Astrocyte (in vitro differentiated cells and primary cell): Measurements from ENCODE around the gene MYL3. TPM values are rescaled to one million over a fixed set of nuclear protein-coding genes. Genes with fewer than 3 reads are reported as not detected.

ENCODE experiments used
- DNase-seq: peaks from one replicate; pipeline ENCODE4 v3.0.0-alpha.2; 2010; ENCODE audit warnings: low read depth
- FAIRE-seq: peaks from 2 replicates; lab custom pipeline; 2011; peaks lifted over from hg19 to GRCh38; lab: Jason Lieb, UNC
- H2AFZ ChIP-seq: 2 replicates; pipeline ENCODE4 v1.6.0; 2012; ENCODE audit warnings: low read depth, low read length, inconsistent platforms
- H3K27ac ChIP-seq: 2 replicates; pipeline ENCODE4 v1.5.1; 2011; ENCODE audit warnings: low read depth, low read length, inconsistent platforms
- H3K27me3 ChIP-seq: 2 replicates; pipeline ENCODE4 v1.6.0; 2011; ENCODE audit warnings: low read length, inconsistent platforms; ENCODE audit not compliant: insufficient read depth
- H3K36me3 ChIP-seq: 2 replicates; pipeline ENCODE4 v1.5.1; 2011; ENCODE audit warnings: low read length, inconsistent platforms; ENCODE audit not compliant: insufficient read depth
- H3K4me1 ChIP-seq: 2 replicates; pipeline ENCODE4 v1.5.1; 2011; ENCODE audit warnings: low read length, inconsistent platforms; ENCODE audit not compliant: insufficient read depth
- H3K4me2 ChIP-seq: 2 replicates; pipeline ENCODE4 v1.6.0; 2012; ENCODE audit warnings: low read length, inconsistent platforms
- H3K4me3 ChIP-seq: 2 replicates; pipeline ENCODE4 v1.5.1; 2011; ENCODE audit warnings: low read depth, mild to moderate bottlenecking, low read length, inconsistent platforms; ENCODE audit not compliant: insufficient read depth
- H3K79me2 ChIP-seq: 2 replicates; pipeline ENCODE4 v1.6.0; 2012; ENCODE audit warnings: mild to moderate bottlenecking, low read length, inconsistent platforms; ENCODE audit not compliant: insufficient read depth
- H3K9ac ChIP-seq: 2 replicates; pipeline ENCODE4 v1.6.0; 2012; ENCODE audit warnings: mild to moderate bottlenecking, low read length, inconsistent platforms
- H3K9me3 ChIP-seq: 2 replicates; pipeline ENCODE4 v1.5.1; 2012; ENCODE audit warnings: low read depth, mild to moderate bottlenecking, low read length, inconsistent platforms; ENCODE audit not compliant: insufficient read depth
- H4K20me1 ChIP-seq: 2 replicates; pipeline ENCODE4 v1.6.0; 2012; ENCODE audit warnings: low read length, inconsistent platforms; ENCODE audit not compliant: insufficient read depth
- H3K27ac Mint-ChIP-seq: one replicate; pipeline ENCODE4 v1.8.0; 2021; ENCODE audit warnings: mild to moderate bottlenecking, mixed read lengths; ENCODE audit not compliant: unreplicated experiment
- H3K27me3 Mint-ChIP-seq: one replicate; pipeline ENCODE4 v1.8.0; 2021; ENCODE audit warnings: low read depth, mixed read lengths; ENCODE audit not compliant: unreplicated experiment
- H3K36me3 Mint-ChIP-seq: one replicate; pipeline ENCODE4 v1.8.0; 2021; ENCODE audit warnings: low read depth, mixed read lengths; ENCODE audit not compliant: unreplicated experiment
- H3K4me1 Mint-ChIP-seq: one replicate; pipeline ENCODE4 v1.8.0; 2021; ENCODE audit warnings: low read depth, mixed read lengths; ENCODE audit not compliant: unreplicated experiment
- H3K4me3 Mint-ChIP-seq: one replicate; pipeline ENCODE4 v1.8.0; 2021; ENCODE audit warnings: mild to moderate bottlenecking, moderate library complexity, mixed read lengths; ENCODE audit not compliant: unreplicated experiment
- H3K9me3 Mint-ChIP-seq: one replicate; pipeline ENCODE4 v1.8.0; 2021; ENCODE audit warnings: mild to moderate bottlenecking, mixed read lengths; ENCODE audit not compliant: unreplicated experiment
- CTCF ChIP-seq: IDR thresholded peaks from 2 replicates; pipeline ENCODE4 v1.5.1; 2011; ENCODE audit warnings: low read depth, mild to moderate bottlenecking, inconsistent platforms, low read length, moderate library complexity; ENCODE audit not compliant: insufficient read depth
- EZH2 ChIP-seq: IDR thresholded peaks from 2 replicates; pipeline ENCODE4 v1.6.1; 2012; ENCODE audit warnings: mild to moderate bottlenecking, low read length, inconsistent platforms; ENCODE audit not compliant: insufficient read depth
- total RNA-seq: library from RNA; stranded (reverse); gene quantifications from 2 replicates; pipeline ENCODE4 v1.2.1, GENCODE V29; 2021

Gene MYL3
- total RNA-seq, 1 donor from 2014 or later, result 0.89 TPM

- Mint-ChIP-seq H3K4me1 (no peaks in the 10 kb centered on the region), H3K4me3 (peak overlapping the region; percentile 34), H3K9me3 (no peaks in the 10 kb centered on the region), H3K36me3 (no peaks in the 10 kb centered on the region), H3K27me3 (peaks cover 48% of the 10 kb centered on the region), H3K27ac (no peak overlapping the region)
- Histone ChIP-seq H4K20me1 (peaks cover 5% of the 10 kb centered on the region), H3K4me3 (no peak overlapping the region), H3K27me3 (no peaks in the 10 kb centered on the region), H2AFZ (no peak overlapping the region), H3K9me3 (no peaks in the 10 kb centered on the region), H3K4me2 (no peak overlapping the region), H3K4me1 (peaks cover 5% of the 10 kb centered on the region), H3K27ac (no peak overlapping the region), H3K79me2 (no peaks in the 10 kb centered on the region), H3K9ac (no peak overlapping the region), H3K36me3 (no peaks in the 10 kb centered on the region)
- no peak for FAIRE-seq
- no peak for TF ChIP-seq EZH2
- no peak for TF ChIP-seq CTCF
- DNase-seq, result no peak
Measured at GRCh38 chr3:46900356-46900755, 37.1 kb upstream of the MYL3 start.

GRCh38 chr3:46900007-46900292 is 36.7 kb upstream of the MYL3 start:
- no peak overlapping the region for H3K27ac Mint-ChIP-seq

More at GRCh38 chr3:46900007-46900292, 36.7 kb upstream of the MYL3 start:
- H3K4me1 ChIP-seq, result peaks cover 5% of the 10 kb centered on the region
- Mint-ChIP-seq H3K36me3 (no peaks in the 10 kb centered on the region), H3K9me3 (no peaks in the 10 kb centered on the region), H3K4me3 (no peak overlapping the region), H3K4me1 (no peaks in the 10 kb centered on the region), H3K27me3 (peaks cover 52% of the 10 kb centered on the region)
- H3K4me3 ChIP-seq, result no peak overlapping the region
- no peaks in the 10 kb centered on the region for H3K79me2 ChIP-seq
- no peaks in the 10 kb centered on the region for H3K27me3 ChIP-seq
- no peak overlapping the region for H3K27ac ChIP-seq
- no peak overlapping the region for H2AFZ ChIP-seq
- no peak for FAIRE-seq
- H3K9ac ChIP-seq, result no peak overlapping the region
- TF ChIP-seq EZH2, result no peak
- no peak for TF ChIP-seq CTCF
- no peak overlapping the region for H3K4me2 ChIP-seq
- no peaks in the 10 kb centered on the region for H3K9me3 ChIP-seq
- peaks cover 6% of the 10 kb centered on the region for H4K20me1 ChIP-seq
- no peak for DNase-seq
- H3K36me3 ChIP-seq, result no peaks in the 10 kb centered on the region
